Neural cell (in vitro differentiated cells): ENCODE data around the gene PLA2G5. TPM values are rescaled to one million over a fixed set of nuclear protein-coding genes. Genes with fewer than 3 reads are reported as not detected.

Experiments used
- H2AFZ ChIP-seq: fragments of 200-600, 300-800 bp; sonication (generic), shearing (Covaris generic); 2 replicates; pipeline ENCODE4 v1.6.0; 2014; ENCODE audit warnings: low read depth, mild to moderate bottlenecking, antibody characterized with exemption, low read length, moderate library complexity
- H3F3A ChIP-seq: fragments of 200-600 bp; shearing (Covaris generic); 2 replicates; pipeline ENCODE4 v1.6.1; 2016; ENCODE audit warnings: mild to moderate bottlenecking, moderate library complexity, mixed read lengths, antibody characterized with exemption, low read length; ENCODE audit not compliant: insufficient read depth, poor library complexity, severe bottlenecking
- H3K27ac ChIP-seq: fragments of 200-600, 300-800 bp; sonication (generic), shearing (Covaris generic); 2 replicates; pipeline ENCODE4 v1.5.1; 2014; ENCODE audit warnings: mild to moderate bottlenecking, low read length, moderate library complexity
- H3K27me3 ChIP-seq: fragments of 300-800, 200-600 bp; sonication (generic), shearing (Covaris generic); 2 replicates; pipeline ENCODE4 v1.6.0; 2014; ENCODE audit warnings: mild to moderate bottlenecking, low read depth, low read length, moderate library complexity; ENCODE audit not compliant: insufficient read depth
- H3K36me3 ChIP-seq: fragments of 300-800, 200-600 bp; sonication (generic), shearing (Covaris generic); 2 replicates; pipeline ENCODE4 v1.5.1; 2014; ENCODE audit warnings: mild to moderate bottlenecking, antibody characterized with exemption, low read length, moderate library complexity; ENCODE audit not compliant: insufficient read depth
- H3K4me2 ChIP-seq: fragments of 300-800, 200-600 bp; sonication (generic), shearing (Covaris generic); 2 replicates; pipeline ENCODE4 v1.6.0; 2014; ENCODE audit warnings: mild to moderate bottlenecking, low read length
- H3K4me3 ChIP-seq: fragments of 300-800, 200-600 bp; sonication (generic), shearing (Covaris generic); 2 replicates; pipeline ENCODE4 v1.5.1; 2014; ENCODE audit warnings: mild to moderate bottlenecking, low read length, moderate library complexity
- H3K79me2 ChIP-seq: fragments of 200-600 bp; shearing (Covaris generic); replicated peaks from 2 replicates; pipeline ENCODE4 v1.6.0; 2014; ENCODE audit warnings: mild to moderate bottlenecking, low read length, moderate library complexity; ENCODE audit not compliant: insufficient read depth
- H3K9ac ChIP-seq: fragments of 300-800, 200-600 bp; sonication (generic), shearing (Covaris generic); 2 replicates; pipeline ENCODE4 v1.6.1; 2016; ENCODE audit warnings: mild to moderate bottlenecking, low read length, mixed read lengths
- H3K9me2 ChIP-seq: fragments of 200-600 bp; shearing (Covaris generic); 2 replicates; pipeline ENCODE4 v1.6.1; 2016; ENCODE audit warnings: mild to moderate bottlenecking, low read length, mixed read lengths; ENCODE audit not compliant: insufficient read depth
- H3K9me3 ChIP-seq: fragments of 200-600, 300-800 bp; sonication (generic), shearing (Covaris generic); 2 replicates; pipeline ENCODE4 v1.6.1; 2016; ENCODE audit warnings: mild to moderate bottlenecking, mixed run types, low read length, moderate library complexity, mixed read lengths
- H4K20me1 ChIP-seq: fragments of 200-600 bp; shearing (Covaris generic); 2 replicates; pipeline ENCODE4 v1.6.1; 2016; ENCODE audit warnings: mild to moderate bottlenecking, mixed run types; ENCODE audit not compliant: insufficient read depth
- EP300 ChIP-seq: fragments of 450-650 bp; conservative IDR thresholded peaks from 2 replicates; pipeline ENCODE4 v1.6.1; 2014; ENCODE audit warnings: antibody characterized with exemption, mild to moderate bottlenecking, moderate library complexity; ENCODE audit not compliant: poor library complexity, severe bottlenecking
- EZH2 ChIP-seq: fragments of 200-600, 300-800 bp; shearing (Covaris generic), sonication (generic); IDR thresholded peaks from 2 replicates; pipeline ENCODE4 v1.6.1; 2014; ENCODE audit warnings: antibody characterized with exemption, low read length, borderline replicate concordance, mild to moderate bottlenecking; ENCODE audit not compliant: insufficient read depth, poor library complexity, severe bottlenecking
- MXI1 ChIP-seq: fragments of 450-650 bp; conservative IDR thresholded peaks from 2 replicates; pipeline ENCODE4 v1.6.1; 2014; ENCODE audit warnings: antibody characterized with exemption, mild to moderate bottlenecking; ENCODE audit not compliant: poor library complexity, severe bottlenecking
- POLR2AphosphoS5 ChIP-seq: IDR thresholded peaks from 2 replicates; pipeline ENCODE4 v1.6.1; 2012
- RAD21 ChIP-seq: fragments of 450-650 bp; conservative IDR thresholded peaks from 2 replicates; pipeline ENCODE4 v1.6.1; 2014; ENCODE audit warnings: antibody characterized with exemption, mild to moderate bottlenecking, moderate library complexity
- SMC3 ChIP-seq: fragments of 450-650 bp; conservative IDR thresholded peaks from 2 replicates; pipeline ENCODE4 v1.6.1; 2014; ENCODE audit warnings: antibody characterized with exemption, mild to moderate bottlenecking, moderate library complexity; ENCODE audit not compliant: poor library complexity
- TAF1 ChIP-seq: IDR thresholded peaks from 2 replicates; pipeline ENCODE4 v1.6.1; 2012; ENCODE audit warnings: low read depth
- polyA plus RNA-seq: library from polyadenylated mRNA; depleted of rRNA; stranded (reverse); fragments of >200 nt; gene quantifications from 2 replicates; pipeline ENCODE4 v1.2.3, GENCODE V29; 2014
- TF ChIP-seq, protein P1 (sequence below): IDR thresholded peaks from 2 replicates; pipeline ENCODE4 v1.6.1; 2012; ENCODE audit warnings: borderline replicate concordance
- TF ChIP-seq, protein P2 (sequence below): fragments of 450-650 bp; IDR thresholded peaks from 2 replicates; pipeline ENCODE4 v1.5.1; 2014; ENCODE audit warnings: antibody characterized with exemption, mild to moderate bottlenecking, moderate library complexity; ENCODE audit not compliant: poor library complexity, severe bottlenecking

The PLA2G5 gene
- polyA plus RNA-seq, 1 donor from 2014 or later, result not detected

GRCh38 chr1:20095564-20096434, 25.8 kb downstream of the PLA2G5 start:
- H3K4me3 ChIP-seq, result no peak overlapping the region

DNA sequence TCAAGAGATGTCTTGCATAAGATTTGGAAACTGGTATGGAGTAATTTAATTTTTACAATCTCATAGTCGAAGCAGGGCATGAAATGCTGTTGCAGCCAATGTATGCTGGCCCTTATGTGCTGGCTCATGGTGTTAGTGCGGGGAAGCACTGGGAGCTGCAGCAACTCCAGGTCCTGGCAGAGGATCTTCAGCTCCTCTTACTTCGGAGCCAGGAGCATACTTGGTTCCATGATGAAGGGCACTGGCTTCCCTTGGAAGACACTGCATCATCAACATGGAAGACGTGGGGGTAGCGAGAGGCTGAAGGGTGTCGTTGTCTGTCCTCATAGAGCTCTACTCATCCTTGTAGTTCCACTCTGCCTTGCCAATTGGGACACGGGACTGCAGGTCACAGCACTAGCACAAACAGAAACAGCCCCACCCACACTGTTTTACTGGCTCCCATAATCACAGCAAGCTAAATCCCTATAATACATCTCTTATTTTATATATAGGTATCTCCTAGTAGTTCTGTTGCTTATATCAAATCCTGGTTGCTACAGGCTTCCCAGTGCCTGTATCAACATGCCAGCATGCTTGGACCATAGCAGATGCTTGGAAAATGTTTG, 26.9 kb downstream of the PLA2G5 start:
- Histone ChIP-seq H3K9me3 (peaks cover 3% of the 10 kb centered on the region), H4K20me1 (no peaks in the 10 kb centered on the region), H3K36me3 (no peaks in the 10 kb centered on the region), H3K79me2 (no peaks in the 10 kb centered on the region), H2AFZ (no peak overlapping the region), H3K4me3 (no peak overlapping the region), H3K27ac (no peak overlapping the region), H3K4me2 (no peak overlapping the region), H3F3A (no peaks in the 10 kb centered on the region), H3K27me3 (no peaks in the 10 kb centered on the region), H3K9me2 (no peaks in the 10 kb centered on the region), H3K9ac (no peak overlapping the region)
- TF ChIP-seq EP300 (no peak), MXI1 (no peak), RAD21 (no peak), POLR2AphosphoS5 (no peak), EZH2 (no peak), TAF1 (no peak), SMC3 (no peak)
- TF ChIP-seq, protein P1, sequence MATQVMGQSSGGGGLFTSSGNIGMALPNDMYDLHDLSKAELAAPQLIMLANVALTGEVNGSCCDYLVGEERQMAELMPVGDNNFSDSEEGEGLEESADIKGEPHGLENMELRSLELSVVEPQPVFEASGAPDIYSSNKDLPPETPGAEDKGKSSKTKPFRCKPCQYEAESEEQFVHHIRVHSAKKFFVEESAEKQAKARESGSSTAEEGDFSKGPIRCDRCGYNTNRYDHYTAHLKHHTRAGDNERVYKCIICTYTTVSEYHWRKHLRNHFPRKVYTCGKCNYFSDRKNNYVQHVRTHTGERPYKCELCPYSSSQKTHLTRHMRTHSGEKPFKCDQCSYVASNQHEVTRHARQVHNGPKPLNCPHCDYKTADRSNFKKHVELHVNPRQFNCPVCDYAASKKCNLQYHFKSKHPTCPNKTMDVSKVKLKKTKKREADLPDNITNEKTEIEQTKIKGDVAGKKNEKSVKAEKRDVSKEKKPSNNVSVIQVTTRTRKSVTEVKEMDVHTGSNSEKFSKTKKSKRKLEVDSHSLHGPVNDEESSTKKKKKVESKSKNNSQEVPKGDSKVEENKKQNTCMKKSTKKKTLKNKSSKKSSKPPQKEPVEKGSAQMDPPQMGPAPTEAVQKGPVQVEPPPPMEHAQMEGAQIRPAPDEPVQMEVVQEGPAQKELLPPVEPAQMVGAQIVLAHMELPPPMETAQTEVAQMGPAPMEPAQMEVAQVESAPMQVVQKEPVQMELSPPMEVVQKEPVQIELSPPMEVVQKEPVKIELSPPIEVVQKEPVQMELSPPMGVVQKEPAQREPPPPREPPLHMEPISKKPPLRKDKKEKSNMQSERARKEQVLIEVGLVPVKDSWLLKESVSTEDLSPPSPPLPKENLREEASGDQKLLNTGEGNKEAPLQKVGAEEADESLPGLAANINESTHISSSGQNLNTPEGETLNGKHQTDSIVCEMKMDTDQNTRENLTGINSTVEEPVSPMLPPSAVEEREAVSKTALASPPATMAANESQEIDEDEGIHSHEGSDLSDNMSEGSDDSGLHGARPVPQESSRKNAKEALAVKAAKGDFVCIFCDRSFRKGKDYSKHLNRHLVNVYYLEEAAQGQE, result no peak

More at GRCh38 chr1:20095564-20096434, 25.8 kb downstream of the PLA2G5 start:
- Histone ChIP-seq H3K4me2 (no peak overlapping the region), H3K36me3 (no peaks in the 10 kb centered on the region), H3K9ac (no peak overlapping the region), H3K9me3 (peaks cover 3% of the 10 kb centered on the region), H2AFZ (no peak overlapping the region), H3K27ac (no peak overlapping the region), H3K9me2 (no peaks in the 10 kb centered on the region), H3K79me2 (no peaks in the 10 kb centered on the region), H4K20me1 (no peaks in the 10 kb centered on the region), H3K27me3 (no peaks in the 10 kb centered on the region), H3F3A (no peaks in the 10 kb centered on the region)
- TF ChIP-seq, protein P1, result no peak
- TF ChIP-seq TAF1 (no peak), POLR2AphosphoS5 (no peak), MXI1 (no peak), EP300 (no peak), EZH2 (no peak), SMC3 (no peak), RAD21 (no peak)
- TF ChIP-seq, protein P2, sequence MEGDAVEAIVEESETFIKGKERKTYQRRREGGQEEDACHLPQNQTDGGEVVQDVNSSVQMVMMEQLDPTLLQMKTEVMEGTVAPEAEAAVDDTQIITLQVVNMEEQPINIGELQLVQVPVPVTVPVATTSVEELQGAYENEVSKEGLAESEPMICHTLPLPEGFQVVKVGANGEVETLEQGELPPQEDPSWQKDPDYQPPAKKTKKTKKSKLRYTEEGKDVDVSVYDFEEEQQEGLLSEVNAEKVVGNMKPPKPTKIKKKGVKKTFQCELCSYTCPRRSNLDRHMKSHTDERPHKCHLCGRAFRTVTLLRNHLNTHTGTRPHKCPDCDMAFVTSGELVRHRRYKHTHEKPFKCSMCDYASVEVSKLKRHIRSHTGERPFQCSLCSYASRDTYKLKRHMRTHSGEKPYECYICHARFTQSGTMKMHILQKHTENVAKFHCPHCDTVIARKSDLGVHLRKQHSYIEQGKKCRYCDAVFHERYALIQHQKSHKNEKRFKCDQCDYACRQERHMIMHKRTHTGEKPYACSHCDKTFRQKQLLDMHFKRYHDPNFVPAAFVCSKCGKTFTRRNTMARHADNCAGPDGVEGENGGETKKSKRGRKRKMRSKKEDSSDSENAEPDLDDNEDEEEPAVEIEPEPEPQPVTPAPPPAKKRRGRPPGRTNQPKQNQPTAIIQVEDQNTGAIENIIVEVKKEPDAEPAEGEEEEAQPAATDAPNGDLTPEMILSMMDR, result no peak
